ENCODE measurements around the gene KIAA1755.

GRCh38 chr20:38306379-38306778 lies 45.8 kb upstream of the KIAA1755 start:
- TF ChIP-seq CTCF (IDR thresholded peaks at IDR 0.05; ENCODE audit: insufficient read depth, low read depth, low read length) (no peak), EZH2 (IDR thresholded peaks at IDR 0.05; ENCODE audit: insufficient read depth, low read length) (no peak)

All from astrocyte (in vitro differentiated cells and primary cell).